Measurements from ENCODE around the gene XRCC4.

XRCC4 gene

DNA sequence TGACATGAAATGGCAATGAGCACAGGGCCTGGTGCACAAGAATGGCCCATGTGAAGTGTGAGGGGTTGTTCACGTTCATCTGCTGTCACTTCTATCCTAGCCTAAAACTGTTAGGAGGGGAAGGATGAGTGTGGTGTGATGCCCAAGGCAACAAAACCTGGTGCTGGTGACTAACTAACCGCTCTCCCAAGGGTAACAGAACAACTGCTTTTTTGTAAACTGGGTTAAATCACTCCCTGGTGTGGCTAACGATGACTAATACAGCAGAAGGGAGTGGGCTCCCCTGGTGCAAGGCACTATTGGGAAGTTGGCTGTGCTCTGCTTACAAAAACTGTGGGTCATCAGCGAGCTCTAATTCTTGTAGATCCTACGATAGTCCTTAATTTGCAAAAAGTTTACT lies 291.0 kb downstream of the XRCC4 start:
- CTCF ChIA-PET: interaction anchor here (0.7 kb wide), 1 partner anchor 1808 kb away, joined by 6 read pairs; no protein-coding TSS in a partner anchor
- H3K4me3 ChIP-seq (ENCODE audit: low read depth, low read length): no peak overlapping the region
- no peak for TF ChIP-seq ZNF624 (tag by site-specific recombination; IDR thresholded peaks at IDR 0.05)
- TF ChIP-seq ZNF221 (tag by site-specific recombination; IDR thresholded peaks at IDR 0.05; ENCODE audit: borderline replicate concordance): no peak
- TF ChIP-seq ZSCAN16 (tag by site-specific recombination; IDR thresholded peaks at IDR 0.05): no peak
- TF ChIP-seq, protein P1, sequence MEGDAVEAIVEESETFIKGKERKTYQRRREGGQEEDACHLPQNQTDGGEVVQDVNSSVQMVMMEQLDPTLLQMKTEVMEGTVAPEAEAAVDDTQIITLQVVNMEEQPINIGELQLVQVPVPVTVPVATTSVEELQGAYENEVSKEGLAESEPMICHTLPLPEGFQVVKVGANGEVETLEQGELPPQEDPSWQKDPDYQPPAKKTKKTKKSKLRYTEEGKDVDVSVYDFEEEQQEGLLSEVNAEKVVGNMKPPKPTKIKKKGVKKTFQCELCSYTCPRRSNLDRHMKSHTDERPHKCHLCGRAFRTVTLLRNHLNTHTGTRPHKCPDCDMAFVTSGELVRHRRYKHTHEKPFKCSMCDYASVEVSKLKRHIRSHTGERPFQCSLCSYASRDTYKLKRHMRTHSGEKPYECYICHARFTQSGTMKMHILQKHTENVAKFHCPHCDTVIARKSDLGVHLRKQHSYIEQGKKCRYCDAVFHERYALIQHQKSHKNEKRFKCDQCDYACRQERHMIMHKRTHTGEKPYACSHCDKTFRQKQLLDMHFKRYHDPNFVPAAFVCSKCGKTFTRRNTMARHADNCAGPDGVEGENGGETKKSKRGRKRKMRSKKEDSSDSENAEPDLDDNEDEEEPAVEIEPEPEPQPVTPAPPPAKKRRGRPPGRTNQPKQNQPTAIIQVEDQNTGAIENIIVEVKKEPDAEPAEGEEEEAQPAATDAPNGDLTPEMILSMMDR (tag by site-specific recombination; IDR thresholded peaks at IDR 0.05): no peak
- TF ChIP-seq SCRT2 (tag by site-specific recombination; IDR thresholded peaks at IDR 0.05): no peak
- POLR2A ChIA-PET: no interaction called here
- H3K4me1 ChIP-seq (ENCODE audit: control insufficient read depth, insufficient read depth, low read length): no peaks in the 10 kb centered on the region
- no peaks in the 10 kb centered on the region for H3K9me3 ChIP-seq (ENCODE audit: control insufficient read depth, insufficient read depth, low read depth, low read length)
- H3K27ac ChIP-seq (ENCODE audit: extremely low read depth, low read depth, low read length): no peak overlapping the region
- H3K36me3 ChIP-seq (ENCODE audit: control insufficient read depth in 2 of 2, insufficient read depth in 1 of 2, low read length in 2 of 2): no peaks in the 10 kb centered on the region

DNA sequence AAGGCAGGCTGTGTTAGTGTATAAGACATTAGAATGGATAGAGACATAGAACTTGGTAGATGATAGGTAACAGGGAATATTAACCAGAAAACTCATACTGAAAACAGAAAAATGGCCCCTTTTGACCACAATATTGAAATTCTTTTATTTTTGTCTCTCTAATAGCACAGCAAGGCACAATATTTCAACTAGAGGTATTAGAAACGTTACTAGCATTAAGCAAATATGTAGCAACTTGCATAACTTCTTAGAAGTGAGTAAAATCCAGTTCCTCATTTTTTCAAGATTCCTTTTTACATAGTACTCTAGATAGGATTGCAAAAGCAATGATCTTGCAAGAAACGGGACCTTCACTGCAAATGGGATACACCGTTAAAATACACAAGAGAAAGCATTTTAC lies 291.5 kb downstream of the XRCC4 start:
- Histone ChIP-seq H3K4me1 (ENCODE audit: control insufficient read depth, insufficient read depth, low read length) (no peaks in the 10 kb centered on the region), H3K36me3 (ENCODE audit: control insufficient read depth in 2 of 2, insufficient read depth in 1 of 2, low read length in 2 of 2) (no peaks in the 10 kb centered on the region), H3K4me3 (ENCODE audit: low read depth, low read length) (no peak overlapping the region), H3K27ac (ENCODE audit: extremely low read depth, low read depth, low read length) (no peak overlapping the region), H3K9me3 (ENCODE audit: control insufficient read depth, insufficient read depth, low read depth, low read length) (no peaks in the 10 kb centered on the region)
- TF ChIP-seq ZNF621 (tag by site-specific recombination; IDR thresholded peaks at IDR 0.05) (no peak), ZNF202 (tag by site-specific recombination; IDR thresholded peaks at IDR 0.05; ENCODE audit: borderline replicate concordance) (no peak), ZNF184 (tag by site-specific recombination; IDR thresholded peaks at IDR 0.05) (no peak), ZNF148 (tag by site-specific recombination; IDR thresholded peaks at IDR 0.05; ENCODE audit: borderline replicate concordance) (no peak), YY1 (tag by site-specific recombination; IDR thresholded peaks at IDR 0.05) (no peak), ZNF707 (tag by site-specific recombination; IDR thresholded peaks at IDR 0.05) (no peak), ZNF837 (tag by site-specific recombination; IDR thresholded peaks at IDR 0.05) (no peak), ZFP69B (tag by site-specific recombination; IDR thresholded peaks at IDR 0.05) (no peak), ZNF555 (tag by site-specific recombination; conservative IDR thresholded peaks at IDR 0.05) (no peak), ZNF19 (tag by site-specific recombination; IDR thresholded peaks at IDR 0.05; ENCODE audit: low read depth) (no peak)
- TF ChIP-seq, protein P2, sequence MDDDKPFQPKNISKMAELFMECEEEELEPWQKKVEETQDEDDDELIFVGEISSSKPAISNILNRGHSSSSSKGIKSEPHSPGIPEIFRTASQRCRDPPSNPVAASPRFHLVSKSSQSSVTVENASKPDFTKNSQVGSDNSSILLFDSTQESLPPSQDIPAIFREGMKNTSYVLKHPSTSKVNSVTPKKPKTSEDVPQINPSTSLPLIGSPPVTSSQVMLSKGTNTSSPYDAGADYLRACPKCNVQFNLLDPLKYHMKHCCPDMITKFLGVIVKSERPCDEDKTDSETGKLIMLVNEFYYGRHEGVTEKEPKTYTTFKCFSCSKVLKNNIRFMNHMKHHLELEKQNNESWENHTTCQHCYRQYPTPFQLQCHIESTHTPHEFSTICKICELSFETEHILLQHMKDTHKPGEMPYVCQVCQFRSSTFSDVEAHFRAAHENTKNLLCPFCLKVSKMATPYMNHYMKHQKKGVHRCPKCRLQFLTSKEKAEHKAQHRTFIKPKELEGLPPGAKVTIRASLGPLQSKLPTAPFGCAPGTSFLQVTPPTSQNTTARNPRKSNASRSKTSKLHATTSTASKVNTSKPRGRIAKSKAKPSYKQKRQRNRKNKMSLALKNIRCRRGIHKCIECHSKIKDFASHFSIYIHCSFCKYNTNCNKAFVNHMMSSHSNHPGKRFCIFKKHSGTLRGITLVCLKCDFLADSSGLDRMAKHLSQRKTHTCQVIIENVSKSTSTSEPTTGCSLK (tag by site-specific recombination; IDR thresholded peaks at IDR 0.05): no peak
- TF ChIP-seq, protein P3, sequence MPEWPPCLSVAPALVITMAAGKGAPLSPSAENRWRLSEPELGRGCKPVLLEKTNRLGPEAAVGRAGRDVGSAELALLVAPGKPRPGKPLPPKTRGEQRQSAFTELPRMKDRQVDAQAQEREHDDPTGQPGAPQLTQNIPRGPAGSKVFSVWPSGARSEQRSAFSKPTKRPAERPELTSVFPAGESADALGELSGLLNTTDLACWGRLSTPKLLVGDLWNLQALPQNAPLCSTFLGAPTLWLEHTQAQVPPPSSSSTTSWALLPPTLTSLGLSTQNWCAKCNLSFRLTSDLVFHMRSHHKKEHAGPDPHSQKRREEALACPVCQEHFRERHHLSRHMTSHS (tag by site-specific recombination; IDR thresholded peaks at IDR 0.05): no peak
- TF ChIP-seq, protein P4, sequence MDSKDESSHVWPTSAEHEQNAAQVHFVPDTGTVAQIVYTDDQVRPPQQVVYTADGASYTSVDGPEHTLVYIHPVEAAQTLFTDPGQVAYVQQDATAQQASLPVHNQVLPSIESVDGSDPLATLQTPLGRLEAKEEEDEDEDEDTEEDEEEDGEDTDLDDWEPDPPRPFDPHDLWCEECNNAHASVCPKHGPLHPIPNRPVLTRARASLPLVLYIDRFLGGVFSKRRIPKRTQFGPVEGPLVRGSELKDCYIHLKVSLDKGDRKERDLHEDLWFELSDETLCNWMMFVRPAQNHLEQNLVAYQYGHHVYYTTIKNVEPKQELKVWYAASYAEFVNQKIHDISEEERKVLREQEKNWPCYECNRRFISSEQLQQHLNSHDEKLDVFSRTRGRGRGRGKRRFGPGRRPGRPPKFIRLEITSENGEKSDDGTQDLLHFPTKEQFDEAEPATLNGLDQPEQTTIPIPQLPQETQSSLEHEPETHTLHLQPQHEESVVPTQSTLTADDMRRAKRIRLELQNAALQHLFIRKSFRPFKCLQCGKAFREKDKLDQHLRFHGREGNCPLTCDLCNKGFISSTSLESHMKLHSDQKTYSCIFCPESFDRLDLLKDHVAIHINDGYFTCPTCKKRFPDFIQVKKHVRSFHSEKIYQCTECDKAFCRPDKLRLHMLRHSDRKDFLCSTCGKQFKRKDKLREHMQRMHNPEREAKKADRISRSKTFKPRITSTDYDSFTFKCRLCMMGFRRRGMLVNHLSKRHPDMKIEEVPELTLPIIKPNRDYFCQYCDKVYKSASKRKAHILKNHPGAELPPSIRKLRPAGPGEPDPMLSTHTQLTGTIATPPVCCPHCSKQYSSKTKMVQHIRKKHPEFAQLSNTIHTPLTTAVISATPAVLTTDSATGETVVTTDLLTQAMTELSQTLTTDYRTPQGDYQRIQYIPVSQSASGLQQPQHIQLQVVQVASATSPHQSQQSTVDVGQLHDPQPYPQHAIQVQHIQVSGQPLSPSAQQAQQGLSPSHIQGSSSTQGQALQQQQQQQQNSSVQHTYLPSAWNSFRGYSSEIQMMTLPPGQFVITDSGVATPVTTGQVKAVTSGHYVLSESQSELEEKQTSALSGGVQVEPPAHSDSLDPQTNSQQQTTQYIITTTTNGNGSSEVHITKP (tag by site-specific recombination; IDR thresholded peaks at IDR 0.05): no peak
- POLR2A ChIA-PET: no interaction called here
- CTCF ChIA-PET: no interaction called here
